ENCODE results near the gene DPP4. TPM values are rescaled to one million over a fixed set of nuclear protein-coding genes. Genes with fewer than 3 reads are reported as not detected.

Gene DPP4
- total and polyA plus RNA-seq, 7 donors, result 1.2 to 11.9 (median 6.9) TPM

- no peak for DNase-seq
- H3K4me1 ChIP-seq, result no peaks in the 10 kb centered on the region
- H3K9me3 ChIP-seq, result no peaks in the 10 kb centered on the region
- H3K27me3 ChIP-seq, result no peaks in the 10 kb centered on the region
- TF ChIP-seq POLR2A (IDR thresholded peaks at IDR 0.05), result no peak
- no peak for TF ChIP-seq CTCF (IDR thresholded peaks at IDR 0.05)
- no peak for TF ChIP-seq EP300 (IDR thresholded peaks at IDR 0.05)
- no peak for TF ChIP-seq POLR2AphosphoS5 (IDR thresholded peaks at IDR 0.05)
- no peaks in the 10 kb centered on the region for H3K36me3 ChIP-seq
- H3K4me3 ChIP-seq, result no peak overlapping the region
- no peak overlapping the region for H3K27ac ChIP-seq
- intact Hi-C loops (cut with DNase I), result no loop called here
- WGBS, 2 donors, result 23 to 64% methylated on average over 4 of the region's 4 CpGs
Measured at GRCh38 chr2:162107361-162107901, 33.4 kb upstream of the DPP4 start.

GRCh38 chr2:162106746-162107145, 32.7 kb upstream of the DPP4 start:
- no peak for DNase-seq
- Histone ChIP-seq H3K27ac (no peak overlapping the region), H3K9me3 (no peaks in the 10 kb centered on the region), H3K4me3 (no peak overlapping the region), H3K36me3 (no peaks in the 10 kb centered on the region), H3K4me1 (no peaks in the 10 kb centered on the region), H3K27me3 (no peaks in the 10 kb centered on the region)
- WGBS, 2 donors, result 81 to 88% methylated on average over 1 of the region's 1 CpG
- TF ChIP-seq EP300 (IDR thresholded peaks at IDR 0.05) (no peak), POLR2A (IDR thresholded peaks at IDR 0.05) (no peak), CTCF (IDR thresholded peaks at IDR 0.05) (no peak), POLR2AphosphoS5 (IDR thresholded peaks at IDR 0.05) (no peak)
- intact Hi-C loops (cut with DNase I), result no loop called here

- 70 to 76% methylated on average over 3 of the region's 3 CpGs for WGBS, 2 donors
- TF ChIP-seq POLR2A (IDR thresholded peaks at IDR 0.05) (no peak), POLR2AphosphoS5 (IDR thresholded peaks at IDR 0.05) (no peak), EP300 (IDR thresholded peaks at IDR 0.05) (no peak), CTCF (IDR thresholded peaks at IDR 0.05) (no peak)
- intact Hi-C loops (cut with DNase I), result no loop called here
- Histone ChIP-seq H3K9me3 (no peaks in the 10 kb centered on the region), H3K4me1 (no peaks in the 10 kb centered on the region), H3K27me3 (no peaks in the 10 kb centered on the region), H3K27ac (no peak overlapping the region), H3K36me3 (no peaks in the 10 kb centered on the region), H3K4me3 (no peak overlapping the region)
- DNase-seq, result no peak
Measured at GRCh38 chr2:162106146-162106551, 32.1 kb upstream of the DPP4 start.

- 78 to 80% methylated on average over 3 of the region's 3 CpGs for WGBS, 2 donors
- Histone ChIP-seq H3K36me3 (no peaks in the 10 kb centered on the region), H3K27ac (no peak overlapping the region), H3K4me1 (no peaks in the 10 kb centered on the region), H3K9me3 (no peaks in the 10 kb centered on the region), H3K27me3 (no peaks in the 10 kb centered on the region), H3K4me3 (no peak overlapping the region)
- no peak for TF ChIP-seq EP300 (IDR thresholded peaks at IDR 0.05)
- TF ChIP-seq POLR2A (IDR thresholded peaks at IDR 0.05), result no peak
- TF ChIP-seq POLR2AphosphoS5 (IDR thresholded peaks at IDR 0.05), result no peak
- TF ChIP-seq CTCF (IDR thresholded peaks at IDR 0.05), result no peak
- DNase-seq, result no peak
- intact Hi-C loops (cut with DNase I), result no loop called here
Measured at GRCh38 chr2:162103443-162104009, 29.5 kb upstream of the DPP4 start.

GRCh38 chr2:162100579-162100978, 26.6 kb upstream of the DPP4 start:
- Histone ChIP-seq H3K9me3 (no peaks in the 10 kb centered on the region), H3K4me3 (no peak overlapping the region), H3K36me3 (no peaks in the 10 kb centered on the region), H3K27ac (no peak overlapping the region), H3K4me1 (no peaks in the 10 kb centered on the region), H3K27me3 (no peaks in the 10 kb centered on the region)
- no peak for DNase-seq
- WGBS, 2 donors, result 34 to 39% methylated on average over 1 of the region's 1 CpG
- intact Hi-C loops (cut with DNase I), result no loop called here
- TF ChIP-seq POLR2A (IDR thresholded peaks at IDR 0.05) (no peak), EP300 (IDR thresholded peaks at IDR 0.05) (no peak), CTCF (IDR thresholded peaks at IDR 0.05) (no peak), POLR2AphosphoS5 (IDR thresholded peaks at IDR 0.05) (no peak)
